AML-193 (cell line): ENCODE data around the gene PTCHD1.

Experiments
- DNase-seq, 2 experiments: peaks; one replicate each; lab custom pipeline; 2025; lab: John Stamatoyannopoulos, UW

PTCHD1 gene

GRCh38 chrX:23356189-23356588, 21.5 kb downstream of the PTCHD1 start:
- no peak for DNase-seq

- no peak for DNase-seq
Observed at GRCh38 chrX:23364416-23364815, 29.8 kb downstream of the PTCHD1 start.

- no peak for DNase-seq
Observed at GRCh38 chrX:23365541-23365940, 30.9 kb downstream of the PTCHD1 start.

DNA sequence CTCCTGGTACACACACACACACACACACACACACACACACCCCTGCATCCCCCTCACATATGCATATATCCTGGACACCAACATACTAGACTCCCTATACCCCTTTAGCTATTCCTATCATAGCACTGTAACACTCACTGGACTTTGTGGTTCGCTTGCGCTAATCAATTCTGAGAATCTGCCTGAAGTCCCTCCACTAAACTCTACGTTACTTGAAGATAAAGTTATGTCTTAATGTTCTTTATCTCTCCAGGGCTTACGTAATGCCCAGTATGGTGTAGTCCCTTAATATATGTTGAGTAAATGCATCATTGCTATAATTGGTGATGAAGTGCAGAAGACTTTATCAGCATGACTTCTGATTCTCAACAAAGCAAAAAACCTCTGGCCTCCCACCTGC, 32.3 kb downstream of the PTCHD1 start:
- no peak for DNase-seq

GRCh38 chrX:23369027-23369426, 34.4 kb downstream of the PTCHD1 start:
- no peak for DNase-seq

DNA sequence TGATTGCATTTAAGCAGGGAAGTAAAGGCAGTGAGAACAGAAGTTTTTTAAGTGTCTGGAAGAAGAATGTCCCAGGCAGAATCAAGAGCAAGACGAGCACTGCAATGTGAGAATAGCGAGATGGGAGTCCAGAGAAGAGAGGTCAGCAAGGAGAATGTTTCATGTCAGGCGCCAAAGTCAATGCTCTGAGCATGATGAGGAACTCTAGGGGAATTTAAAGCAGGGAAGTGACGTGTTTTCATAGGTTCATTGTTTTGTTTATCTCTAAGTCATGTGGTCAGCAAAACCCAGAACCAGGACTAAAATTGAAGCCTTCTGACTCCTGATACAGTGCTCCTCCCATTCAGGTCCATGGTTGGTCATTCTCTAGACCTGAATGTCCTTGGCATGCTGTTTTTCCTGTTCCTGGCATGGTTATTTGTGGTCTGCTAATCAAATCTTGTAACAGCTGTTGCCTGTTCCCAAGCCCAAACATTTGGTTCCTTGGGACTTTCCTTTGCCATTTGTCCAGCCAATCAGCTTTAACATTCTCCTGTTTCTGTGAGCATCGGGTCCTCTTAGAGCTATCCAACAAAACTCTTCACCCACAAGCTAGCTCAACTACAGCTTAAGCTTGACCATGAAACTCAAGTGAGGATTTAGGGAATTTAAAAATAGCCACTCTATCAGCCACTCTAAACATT, 37.7 kb downstream of the PTCHD1 start:
- no peak for DNase-seq

DNA sequence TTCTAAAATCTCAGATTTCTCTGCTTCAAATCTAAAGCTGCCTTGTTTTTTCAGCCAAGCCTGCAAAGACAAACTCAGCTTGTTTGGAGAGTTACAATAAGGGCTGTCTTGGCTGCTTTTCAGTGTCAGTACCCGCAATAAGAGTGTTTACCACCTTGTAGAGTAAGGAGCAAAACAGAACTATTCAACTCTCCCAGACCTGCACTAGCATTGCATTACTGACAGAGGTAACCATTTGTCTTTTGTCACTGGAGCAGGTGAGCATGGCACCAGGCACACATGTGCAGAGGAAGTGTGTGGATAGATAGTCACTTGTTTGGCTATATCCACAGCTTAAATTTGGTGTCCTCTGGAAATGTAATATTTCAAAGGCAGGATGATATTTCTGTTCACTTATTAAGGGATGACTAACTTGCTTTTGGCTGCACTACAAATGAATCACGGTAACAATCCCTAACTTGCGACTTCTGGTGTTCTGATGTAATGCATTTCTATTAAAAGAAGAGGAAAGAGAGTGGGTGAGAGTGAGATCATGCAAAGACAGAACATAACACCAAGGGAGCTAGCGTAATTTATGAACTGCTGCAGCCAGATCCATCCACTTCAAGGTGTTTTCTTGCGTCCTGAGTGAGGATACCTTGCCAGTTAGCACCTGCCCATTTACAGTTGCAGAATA, 38.6 kb downstream of the PTCHD1 start:
- no peak for DNase-seq

DNA sequence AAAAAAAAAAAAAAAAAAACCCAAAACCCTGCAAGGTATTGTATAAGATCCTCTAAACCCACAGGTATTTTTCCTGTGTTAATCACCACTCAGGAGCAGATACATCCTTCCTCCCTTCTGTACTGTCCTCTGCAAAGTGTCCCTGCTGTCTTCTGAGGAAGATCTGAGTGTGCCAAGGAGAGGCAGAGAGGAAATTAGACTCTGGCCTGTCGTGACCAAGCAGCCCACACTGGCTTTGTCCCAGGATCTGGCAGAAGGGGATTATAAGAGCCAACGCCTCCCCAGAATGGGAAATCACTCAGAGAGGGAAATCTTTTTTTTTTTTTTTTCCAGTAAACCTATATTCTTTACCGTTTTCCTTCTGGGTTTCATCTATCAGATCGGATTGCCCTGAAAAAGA, 39.6 kb downstream of the PTCHD1 start:
- no peak for DNase-seq

DNA sequence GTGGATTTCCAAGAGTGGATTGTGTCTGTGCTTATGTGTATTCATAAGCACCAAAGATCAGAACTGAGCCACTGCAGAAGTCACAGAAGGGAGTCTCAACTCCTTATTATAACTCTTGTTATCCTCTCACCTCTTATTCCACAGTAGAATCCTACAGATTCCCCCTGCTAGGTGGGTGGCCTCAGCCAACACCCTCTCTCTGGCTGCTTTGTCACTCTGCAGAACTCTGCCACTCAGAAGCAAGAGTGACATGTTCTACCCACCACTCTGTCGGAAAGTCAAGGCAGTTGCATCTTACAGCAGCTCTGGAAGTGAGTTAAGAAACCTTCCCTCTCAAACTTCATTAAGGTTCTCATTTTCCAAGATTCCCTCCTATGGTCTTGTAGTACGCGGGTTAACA, 41.9 kb downstream of the PTCHD1 start:
- no peak for DNase-seq

DNA sequence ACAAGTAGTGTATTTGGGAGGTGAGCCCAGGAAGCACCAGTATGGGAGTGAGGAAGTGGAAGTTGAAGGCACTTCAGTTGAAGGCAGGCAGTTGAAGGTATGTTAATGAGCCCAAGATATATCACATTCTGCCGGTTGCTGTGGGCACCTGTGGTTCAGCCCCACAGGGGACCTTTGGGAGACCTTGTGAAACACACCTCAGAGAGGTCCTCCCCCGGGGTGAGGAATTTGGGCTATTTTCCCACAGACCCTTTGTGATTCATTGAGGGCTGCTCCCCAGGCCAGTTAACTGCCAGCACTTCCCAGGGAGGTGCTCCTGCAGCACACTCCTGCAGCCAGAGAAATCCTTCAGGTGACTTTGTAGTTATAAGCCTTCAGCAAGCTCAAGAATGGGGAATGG, 45.9 kb downstream of the PTCHD1 start:
- DNase-seq, result no peak

DNA sequence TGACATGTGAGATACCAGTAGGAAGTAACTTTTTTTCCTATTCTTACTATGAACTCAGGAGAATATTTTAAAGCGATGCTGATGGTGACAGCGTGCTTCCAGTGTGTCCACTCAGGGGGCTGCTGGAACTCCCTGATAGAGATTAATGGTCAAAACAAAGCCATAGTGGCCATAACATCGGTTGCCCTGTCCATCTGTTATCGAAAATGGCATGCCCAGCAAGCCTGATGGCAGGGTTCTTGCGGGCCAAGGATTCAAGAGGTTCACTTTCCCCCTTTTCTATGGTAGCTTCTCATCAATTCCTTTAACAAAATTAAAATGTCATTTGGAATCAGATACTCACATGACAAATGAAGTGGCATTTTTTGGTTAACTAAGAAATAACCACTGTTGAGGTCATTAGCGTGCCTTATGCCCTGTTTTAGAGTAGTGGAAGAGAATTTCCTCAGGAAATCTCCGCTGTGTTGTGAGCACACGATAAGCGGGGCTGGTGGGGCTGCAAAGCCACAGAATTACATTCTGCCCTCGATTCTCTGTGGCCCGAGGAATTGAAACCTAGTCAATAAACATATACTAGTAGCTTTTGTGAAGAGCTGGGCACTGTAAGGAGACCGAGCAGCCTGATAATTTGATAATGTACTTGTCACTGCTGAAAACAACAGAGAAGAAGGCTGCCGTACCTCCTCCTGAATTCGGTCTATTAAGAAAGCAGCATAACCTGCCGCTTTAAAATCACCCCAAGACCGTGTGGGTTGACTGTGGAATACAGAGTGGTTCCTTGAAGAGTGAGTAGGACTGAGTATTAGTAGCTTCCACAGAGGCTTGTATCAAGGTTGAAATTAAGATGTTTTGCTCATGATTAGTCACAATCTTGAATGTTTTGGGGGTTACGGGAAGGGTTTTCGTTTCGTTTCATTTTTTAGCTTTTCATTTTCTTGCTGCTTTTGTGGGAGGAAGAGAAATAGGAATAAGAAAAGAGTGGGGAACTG, 46.7 kb downstream of the PTCHD1 start:
- no peak for DNase-seq

- DNase-seq, result no peak
Observed at GRCh38 chrX:23382572-23382971, 47.9 kb downstream of the PTCHD1 start.

DNA sequence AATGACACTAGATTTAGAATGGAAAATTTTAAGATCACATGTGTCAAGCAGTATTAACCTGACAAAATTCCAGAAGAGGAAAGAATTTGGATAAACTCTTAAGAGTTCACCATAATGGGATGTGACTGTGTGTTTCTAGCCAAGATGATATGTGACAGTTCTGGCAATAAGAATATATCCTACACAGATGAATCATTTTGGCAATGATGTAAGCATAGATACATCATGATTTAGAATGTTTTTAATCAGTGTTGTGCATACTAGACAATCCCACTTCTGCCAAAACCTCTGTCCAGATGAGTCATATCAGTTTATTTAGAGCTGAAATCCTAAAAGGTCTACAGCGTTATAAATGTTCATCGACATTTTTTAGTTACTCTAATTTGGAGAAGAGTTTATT, 48.8 kb downstream of the PTCHD1 start:
- no peak for DNase-seq

DNA sequence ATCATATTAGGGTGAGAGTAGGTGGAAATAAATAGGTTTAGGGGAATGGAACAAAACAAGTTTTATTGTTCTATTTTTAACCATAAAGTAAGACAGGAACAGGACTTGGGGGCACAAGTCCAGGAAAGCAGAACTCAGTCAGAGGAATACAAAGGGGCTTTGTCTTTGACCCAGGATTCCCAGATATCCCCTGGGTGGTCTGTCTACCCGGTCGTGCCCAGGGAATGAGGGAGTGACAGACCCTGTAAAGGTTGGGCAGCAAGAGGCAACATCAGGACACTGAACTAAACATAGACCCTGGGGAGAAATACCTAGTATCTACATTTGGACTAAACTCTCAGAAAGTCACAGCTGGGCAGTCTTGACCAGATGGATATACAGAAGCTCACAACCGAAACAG, 50.6 kb downstream of the PTCHD1 start:
- no peak for DNase-seq

DNA sequence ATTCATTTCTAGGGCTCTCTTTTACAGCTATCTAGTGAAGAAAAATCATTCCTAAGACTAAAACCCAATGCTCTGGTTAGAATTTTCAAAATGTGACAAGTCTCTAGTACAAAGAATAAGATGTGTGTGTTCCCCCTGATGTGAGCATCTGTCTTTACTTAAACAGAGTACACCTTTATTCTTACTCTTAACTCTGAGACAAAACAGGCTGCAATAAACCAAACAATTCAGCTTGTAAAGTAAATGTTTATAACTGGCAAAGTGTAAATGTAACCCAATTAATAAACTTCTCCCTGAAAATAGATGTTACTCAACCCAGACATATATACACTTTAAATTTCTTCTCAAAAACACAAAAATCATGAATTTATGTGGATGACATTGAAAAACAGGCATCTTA, 51.6 kb downstream of the PTCHD1 start:
- no peak for DNase-seq

DNA sequence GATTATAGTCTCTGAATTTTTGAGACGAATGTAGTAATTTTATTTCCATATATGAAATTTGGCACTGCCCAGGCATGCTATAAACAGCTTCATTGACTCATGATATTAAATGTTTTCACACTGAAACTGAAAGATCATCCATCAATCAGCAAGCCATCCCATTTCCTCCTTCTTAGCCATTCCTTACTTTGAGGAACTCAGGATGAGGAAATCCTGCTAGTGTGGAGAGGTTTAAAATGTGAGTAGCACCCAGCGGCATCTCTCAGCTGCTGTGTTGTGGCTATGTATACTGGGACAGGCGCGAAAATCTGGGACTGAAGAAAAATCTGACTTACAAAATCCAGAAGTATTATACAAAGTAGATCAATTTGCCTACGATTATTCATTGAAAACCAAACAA, 52.1 kb downstream of the PTCHD1 start:
- no peak for DNase-seq

GRCh38 chrX:23387550-23388184, 53.0 kb downstream of the PTCHD1 start:
- no peak for DNase-seq

DNA sequence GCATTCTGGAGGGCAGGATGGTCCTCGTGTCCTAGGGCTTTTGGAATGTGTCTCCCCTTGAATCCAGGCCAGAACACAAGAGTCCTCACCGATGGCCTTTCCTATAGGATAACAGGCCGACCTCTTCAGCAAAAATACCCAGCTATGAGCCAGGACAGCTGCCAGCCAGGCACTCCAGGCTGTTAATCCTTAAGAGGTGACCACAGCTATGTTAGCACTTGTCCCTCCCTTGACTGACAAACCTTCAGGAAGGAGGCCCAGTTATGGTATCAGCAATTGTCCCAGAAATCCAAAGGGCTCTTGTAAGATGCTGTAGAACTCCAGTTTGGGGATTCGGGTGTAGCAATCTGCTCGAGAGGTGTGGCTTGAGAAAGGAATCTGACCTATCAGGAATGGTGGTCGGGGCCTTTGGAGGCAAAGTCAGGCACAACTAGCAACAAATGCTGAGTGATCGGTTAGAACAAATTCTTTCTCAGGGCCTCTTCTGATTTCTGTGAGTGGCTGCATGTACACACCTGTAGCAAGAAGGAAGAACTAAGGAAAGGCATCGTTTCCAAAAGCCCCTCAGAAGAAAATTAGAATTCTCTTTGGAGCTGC, 54.6 kb downstream of the PTCHD1 start:
- DNase-seq, result no peak

GRCh38 chrX:23390979-23391378, 56.3 kb downstream of the PTCHD1 start:
- no peak for DNase-seq

DNA sequence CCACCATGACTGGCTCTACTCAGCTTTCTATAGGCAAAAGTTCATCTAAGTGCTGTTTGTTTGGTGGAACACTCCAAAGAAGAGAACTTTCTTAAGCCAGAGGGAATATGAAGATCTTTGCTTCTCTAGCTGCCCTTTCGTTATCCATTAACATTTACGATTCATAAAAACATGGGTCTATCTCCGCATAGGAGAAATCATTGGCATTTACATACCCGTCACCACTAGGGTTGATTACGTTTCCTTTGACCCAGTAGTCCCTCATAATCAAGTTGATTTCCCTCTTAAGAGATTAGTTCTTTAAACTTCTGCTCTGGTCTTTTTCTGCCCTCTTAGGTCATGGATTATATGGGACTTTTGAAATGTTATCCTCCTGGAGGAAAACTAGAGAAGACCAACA, 57.5 kb downstream of the PTCHD1 start:
- DNase-seq, result no peak

DNA sequence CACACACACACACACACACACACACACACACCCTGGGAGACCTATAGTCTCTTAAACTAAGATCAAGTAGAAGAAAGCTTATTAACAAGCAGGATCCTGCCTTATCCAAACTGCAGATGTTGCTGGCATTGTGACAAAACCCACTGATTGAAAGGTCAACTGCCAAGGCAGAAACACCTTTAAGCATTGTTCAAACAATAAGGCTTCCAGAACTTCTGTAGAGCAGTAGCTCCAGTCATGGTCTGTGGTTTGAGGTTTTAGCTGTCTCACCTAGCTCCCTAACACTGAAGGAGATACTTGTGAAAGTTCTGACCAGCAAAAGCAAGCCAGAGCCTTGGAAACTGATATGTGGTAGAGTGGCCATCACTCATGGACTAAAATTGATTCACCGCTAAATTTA, 59.8 kb downstream of the PTCHD1 start:
- no peak for DNase-seq

GRCh38 chrX:23396263-23396662, 61.6 kb downstream of the PTCHD1 start:
- DNase-seq, result no peak
